ENCODE results near the gene CGB7. TPM values are rescaled to one million over a fixed set of nuclear protein-coding genes. Genes with fewer than 3 reads are reported as not detected.
"Not testable (repeated sequence)": the region's sequence is repeated elsewhere in the genome, so short reads cannot be mapped to it uniquely, and the experiment has no call there.

The CGB7 gene
- total and polyA plus RNA-seq, 2 of the 13 experiments (the other 11 are each of a cell fraction or from before 2014, with no cell fraction given) = 0.07 TPM; not detected in 1

DNA sequence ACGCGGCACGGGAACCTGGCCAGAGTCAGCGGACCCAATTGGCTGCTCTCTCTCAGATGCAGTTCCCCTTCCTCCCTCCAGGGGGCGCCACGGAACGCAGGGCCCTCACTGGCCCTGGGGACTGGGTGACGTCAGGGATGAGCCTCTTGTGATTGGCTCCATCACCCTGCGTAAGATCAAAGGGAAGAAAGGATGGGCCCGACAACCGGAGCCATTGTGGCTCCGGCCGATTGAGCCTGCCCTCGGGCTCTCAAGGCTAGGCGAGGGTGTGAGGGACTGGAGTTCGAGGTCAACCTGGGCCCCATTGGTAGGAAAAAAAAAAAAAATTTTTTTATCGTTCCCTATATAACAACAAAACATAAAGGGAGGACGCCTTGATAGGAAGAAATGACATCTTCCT, 20.7 kb downstream of the CGB7 start, which contains the start of gene CGB1 (continued):
- TF ChIP-seq, protein P1, sequence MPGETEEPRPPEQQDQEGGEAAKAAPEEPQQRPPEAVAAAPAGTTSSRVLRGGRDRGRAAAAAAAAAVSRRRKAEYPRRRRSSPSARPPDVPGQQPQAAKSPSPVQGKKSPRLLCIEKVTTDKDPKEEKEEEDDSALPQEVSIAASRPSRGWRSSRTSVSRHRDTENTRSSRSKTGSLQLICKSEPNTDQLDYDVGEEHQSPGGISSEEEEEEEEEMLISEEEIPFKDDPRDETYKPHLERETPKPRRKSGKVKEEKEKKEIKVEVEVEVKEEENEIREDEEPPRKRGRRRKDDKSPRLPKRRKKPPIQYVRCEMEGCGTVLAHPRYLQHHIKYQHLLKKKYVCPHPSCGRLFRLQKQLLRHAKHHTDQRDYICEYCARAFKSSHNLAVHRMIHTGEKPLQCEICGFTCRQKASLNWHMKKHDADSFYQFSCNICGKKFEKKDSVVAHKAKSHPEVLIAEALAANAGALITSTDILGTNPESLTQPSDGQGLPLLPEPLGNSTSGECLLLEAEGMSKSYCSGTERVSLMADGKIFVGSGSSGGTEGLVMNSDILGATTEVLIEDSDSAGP (CRISPR knock-in tag; IDR thresholded peaks at IDR 0.05; ENCODE audit: borderline replicate concordance) = 0 out of 2 replicates have a peak, but pooled peaks have one; percentile 16
- TF ChIP-seq KDM1A (CRISPR knock-in tag; IDR thresholded peaks at IDR 0.05) (peak; percentile 67; the same call in 1 of the 2 replicates), NFYB (CRISPR knock-in tag; IDR thresholded peaks at IDR 0.05) (peak; percentile 79)

DNA sequence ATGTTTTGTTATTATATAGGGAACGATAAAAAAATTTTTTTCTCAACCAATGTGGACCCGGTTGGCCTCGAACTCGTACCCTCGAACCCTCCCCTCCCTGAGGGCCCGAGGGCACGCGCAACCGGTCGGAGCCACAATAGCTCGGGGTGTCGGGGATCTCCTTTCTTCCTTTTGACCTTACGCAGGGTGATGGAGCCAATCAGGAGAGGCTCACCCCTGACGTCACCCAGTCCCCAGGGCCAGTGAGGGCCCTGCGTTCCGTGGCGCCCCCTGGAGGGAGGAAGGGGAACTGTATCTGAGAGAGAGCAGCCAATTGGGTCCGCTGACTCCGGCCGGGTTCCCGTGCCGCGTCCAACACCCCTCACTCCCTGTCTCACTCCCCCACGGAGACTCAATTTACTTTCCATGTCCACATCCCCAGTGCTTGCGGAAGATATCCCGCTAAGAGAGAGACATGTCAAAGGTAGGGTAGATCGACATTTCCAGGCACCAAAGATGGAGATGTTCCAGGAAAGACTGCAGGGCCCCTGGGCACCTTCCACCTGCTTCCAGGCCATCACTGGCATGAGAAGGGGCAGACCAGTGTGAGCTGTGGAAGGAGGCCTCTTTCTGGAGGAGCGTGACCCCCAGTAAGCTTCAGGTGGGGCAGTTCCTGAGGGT, 25.8 kb downstream of the CGB7 start, which contains the start of gene CGB2:
CGB2 (plus strand) TSS at position 249 of the 660 bp plus-strand sequence; CDS start at position 455, 206 bp downstream.
- H4K20me1 ChIP-seq (ENCODE audit: insufficient read depth, low read length); H3K79me2 ChIP-seq (ENCODE audit: insufficient read depth, low read length); H3K9me3 ChIP-seq (ENCODE audit: low read length); H3K4me2 ChIP-seq (ENCODE audit: low read depth, low read length); intact Hi-C loops (cut with micrococcal nuclease; ENCODE audit: unreplicated experiment); FAIRE-seq; POLR2A ChIA-PET; CTCF ChIA-PET (ENCODE audit: low intra/inter-chr PET ratio, low total read pairs); H3K27me3 ChIP-seq (ENCODE audit: control insufficient read depth in 1 of 2, insufficient read depth in 2 of 2, low read length in 2 of 2); H2AFZ ChIP-seq (ENCODE audit: low read length); H3K9ac ChIP-seq (ENCODE audit: insufficient read depth, low read depth, low read length); H3K36me3 ChIP-seq (replicated peaks in 1 of 2; ENCODE audit: control insufficient read depth in 1 of 2, insufficient read depth in 2 of 2, low read length in 2 of 2); H3K27ac ChIP-seq (ENCODE audit: extremely low read length, insufficient read depth, low read length); in situ Hi-C loops (cut with HindIII; ENCODE audit: extremely low pct_ligation_motif_present, low pct_unique_long_range_greater_than_20kb); H3K4me3 ChIP-seq (replicated peaks in 1 of 3; ENCODE audit: insufficient read depth in 1 of 3, low read depth in 2 of 3, low read length in 3 of 3); BruUV-seq (replicated peaks); H3K4me1 ChIP-seq (ENCODE audit: insufficient read depth, low read length); TF ChIP-seq CREM, ATF7 (CRISPR knock-in tag; IDR thresholded peaks at IDR 0.05): not testable (repeated sequence)
- ATAC-seq (peak; percentile 77), DNase-seq (ENCODE audit: low spot score) (peak; percentile 62)
- WGBS (ENCODE audit: low lambda C conversion rate) = 15% methylated on average over 23 of the region's 28 CpGs
- TF ChIP-seq CREB1 (IDR thresholded peaks at IDR 0.05) = peak; percentile 87
- peak; percentile 64 for TF ChIP-seq CREB1 (CRISPR knock-in tag; IDR thresholded peaks at IDR 0.05)
- TF ChIP-seq CTCF (CRISPR knock-in tag; IDR thresholded peaks at IDR 0.05) = peak; percentile 61
- peak; percentile 18; the same call in 1 of the 2 replicates for TF ChIP-seq KDM1A (CRISPR knock-in tag; IDR thresholded peaks at IDR 0.05)
- TF ChIP-seq ATF1 (CRISPR knock-in tag; IDR thresholded peaks at IDR 0.05) = 0 out of 2 replicates have a peak, but pooled peaks have one; percentile 40
- peak; percentile 47; the same call in 1 of the 2 replicates for TF ChIP-seq CREM (IDR thresholded peaks at IDR 0.05)
- TF ChIP-seq ATF7 (IDR thresholded peaks at IDR 0.05) = peak; percentile 40; the same call in 1 of the 2 replicates
- TF ChIP-seq NR2C2 (CRISPR knock-in tag; IDR thresholded peaks at IDR 0.05; ENCODE audit: borderline replicate concordance) = peak; percentile 20; the same call in 1 of the 2 replicates
- TF ChIP-seq NFYB (CRISPR knock-in tag; IDR thresholded peaks at IDR 0.05) = peak; percentile 77
- 0 out of 2 replicates have a peak, but pooled peaks have one; percentile 14 for TF ChIP-seq ZNF687 (CRISPR knock-in tag; IDR thresholded peaks at IDR 0.05)
- peak; percentile 82 for TF ChIP-seq NFYC (CRISPR knock-in tag; IDR thresholded peaks at IDR 0.05)
